ENCODE measurements around the gene HEATR5B.

The HEATR5B gene

GRCh38 chr2:37083873-37084794 is at the start of gene HEATR5B, which contains the start of gene GPATCH11:
TSS of gene HEATR5B (minus strand) at chr2:37084372. CDS start at chr2:37083414, 958 bp downstream.
TSS of gene GPATCH11 (plus strand) at chr2:37084518. CDS start at chr2:37088382, 3,864 bp downstream.
- peak within 1 kb of the TSS; percentile 78 for H3K27ac ChIP-seq
- no peak for TF ChIP-seq CTCF (conservative IDR thresholded peaks at IDR 0.05)

GRCh38 chr2:37132914-37133313 is 48.7 kb upstream of the HEATR5B start:
- H3K27ac ChIP-seq: no peak overlapping the region
- no peak for TF ChIP-seq CTCF (conservative IDR thresholded peaks at IDR 0.05)

- no peak overlapping the region for H3K27ac ChIP-seq
- no peak for TF ChIP-seq CTCF (conservative IDR thresholded peaks at IDR 0.05)
Observed at GRCh38 chr2:37125416-37125815, 41.2 kb upstream of the HEATR5B start.

- no peak for TF ChIP-seq CTCF (conservative IDR thresholded peaks at IDR 0.05)
- no peak overlapping the region for H3K27ac ChIP-seq
Observed at GRCh38 chr2:37119157-37119556, 35.0 kb upstream of the HEATR5B start.

DNA sequence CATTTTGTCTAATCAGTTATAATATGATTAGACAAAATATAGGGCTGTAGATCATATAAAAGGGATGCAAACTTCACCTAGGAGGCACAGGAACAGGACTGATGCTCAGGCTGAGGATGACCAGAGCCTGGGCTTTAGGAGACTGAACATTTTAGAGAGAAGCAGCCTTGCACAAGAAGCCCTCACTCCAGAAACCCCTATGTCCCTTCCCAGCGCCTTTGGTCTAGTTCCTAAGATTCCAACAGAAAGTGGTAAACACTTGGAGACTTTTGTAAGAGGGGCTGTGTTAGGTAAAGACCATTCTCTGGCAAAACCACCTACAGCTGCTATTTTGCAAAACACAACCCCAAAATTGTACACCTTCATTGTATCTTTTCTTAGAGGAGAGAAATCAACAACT is 33.4 kb upstream of the HEATR5B start:
- TF ChIP-seq CTCF (conservative IDR thresholded peaks at IDR 0.05): no peak
- H3K27ac ChIP-seq: no peak overlapping the region

DNA sequence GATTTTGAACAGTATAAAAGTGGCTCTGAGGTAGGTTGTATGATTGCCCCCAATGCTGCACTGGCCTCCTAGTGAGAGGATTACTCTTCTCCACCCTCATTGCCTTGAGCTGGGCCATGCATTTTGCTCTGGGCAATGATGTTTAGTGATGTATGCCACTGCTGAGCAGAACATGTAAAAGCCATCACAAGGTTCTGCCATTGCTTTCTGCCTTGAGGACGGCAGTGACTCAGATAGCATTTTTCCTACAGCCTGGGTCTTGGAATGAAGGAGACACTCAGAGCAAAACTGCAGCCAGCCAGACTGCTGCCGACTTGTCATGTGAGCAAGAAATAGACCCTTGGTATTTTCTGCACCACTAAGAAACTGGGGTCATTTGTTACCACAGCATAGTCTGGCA is 27.8 kb upstream of the HEATR5B start:
- no peak overlapping the region for H3K27ac ChIP-seq
- no peak for TF ChIP-seq CTCF (conservative IDR thresholded peaks at IDR 0.05)

- TF ChIP-seq CTCF (conservative IDR thresholded peaks at IDR 0.05): no peak
- H3K27ac ChIP-seq: no peak overlapping the region
Observed at GRCh38 chr2:37110306-37111212, 26.4 kb upstream of the HEATR5B start.
